Coronary artery (tissue), 2 donors: ENCODE results near the gene FAM118A.
A peak's percentile ranks its signal among the peaks of the same experiment; 100 is the strongest.

Source experiments
- DNase-seq: peaks from one replicate; pipeline ENCODE4 v3.0.0-alpha.2; 2017; ENCODE audit warnings: low spot score
- H3K27ac ChIP-seq, 2 donors: fragments of 200-600 bp; sonication (generic); one replicate each; pipeline ENCODE4 v1.5.1; 2016 to 2019
- H3K4me3 ChIP-seq: fragments of 200-600 bp; sonication (generic); 2 replicates; pipeline ENCODE4 v1.5.1; 2016; ENCODE audit warnings: mild to moderate bottlenecking, moderate library complexity
- TF ChIP-seq, protein P1 (sequence below): fragments of 200-600 bp; sonication (generic); IDR thresholded peaks from one replicate; pipeline ENCODE4 v1.5.1; 2019; ENCODE audit warnings: antibody characterized with exemption

Gene FAM118A

DNA sequence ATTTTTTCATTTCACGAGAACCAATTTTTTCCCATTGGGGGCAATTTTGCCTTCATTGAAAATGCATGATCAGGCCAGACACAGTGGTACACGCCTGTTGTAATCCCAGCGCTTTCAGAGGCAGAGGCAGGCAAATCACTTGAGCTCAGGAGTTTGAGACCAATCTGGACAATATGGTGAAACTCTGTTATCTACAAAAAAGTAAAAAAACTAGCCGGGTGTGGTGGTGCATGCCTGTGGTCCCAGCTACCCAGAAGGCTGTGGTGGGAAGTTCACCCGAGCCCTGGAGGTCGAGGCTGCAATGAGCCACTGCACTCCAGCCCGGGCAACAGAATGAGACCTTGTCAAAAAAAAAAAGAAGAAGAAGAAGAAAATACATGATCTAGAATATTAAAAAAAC, 44.2 kb upstream of the FAM118A start:
- no peak overlapping the region for H3K27ac ChIP-seq
- H3K4me3 ChIP-seq: no peak overlapping the region
- DNase-seq: no peak
- TF ChIP-seq, protein P1, sequence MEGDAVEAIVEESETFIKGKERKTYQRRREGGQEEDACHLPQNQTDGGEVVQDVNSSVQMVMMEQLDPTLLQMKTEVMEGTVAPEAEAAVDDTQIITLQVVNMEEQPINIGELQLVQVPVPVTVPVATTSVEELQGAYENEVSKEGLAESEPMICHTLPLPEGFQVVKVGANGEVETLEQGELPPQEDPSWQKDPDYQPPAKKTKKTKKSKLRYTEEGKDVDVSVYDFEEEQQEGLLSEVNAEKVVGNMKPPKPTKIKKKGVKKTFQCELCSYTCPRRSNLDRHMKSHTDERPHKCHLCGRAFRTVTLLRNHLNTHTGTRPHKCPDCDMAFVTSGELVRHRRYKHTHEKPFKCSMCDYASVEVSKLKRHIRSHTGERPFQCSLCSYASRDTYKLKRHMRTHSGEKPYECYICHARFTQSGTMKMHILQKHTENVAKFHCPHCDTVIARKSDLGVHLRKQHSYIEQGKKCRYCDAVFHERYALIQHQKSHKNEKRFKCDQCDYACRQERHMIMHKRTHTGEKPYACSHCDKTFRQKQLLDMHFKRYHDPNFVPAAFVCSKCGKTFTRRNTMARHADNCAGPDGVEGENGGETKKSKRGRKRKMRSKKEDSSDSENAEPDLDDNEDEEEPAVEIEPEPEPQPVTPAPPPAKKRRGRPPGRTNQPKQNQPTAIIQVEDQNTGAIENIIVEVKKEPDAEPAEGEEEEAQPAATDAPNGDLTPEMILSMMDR: no peak

- no peak for DNase-seq
Observed at GRCh38 chr22:45268167-45268957, 41.4 kb upstream of the FAM118A start.

GRCh38 chr22:45268958-45269844, 40.5 kb upstream of the FAM118A start:
- TF ChIP-seq, protein P1: peak; percentile 87
- Histone ChIP-seq H3K27ac (peak overlapping the region in 1 of 2 donors; percentile 56), H3K4me3 (peak overlapping the region; percentile 68)
- DNase-seq: no peak

More at GRCh38 chr22:45268167-45268957, 41.4 kb upstream of the FAM118A start:
- Histone ChIP-seq H3K4me3 (peak overlapping the region; percentile 68), H3K27ac (no peak overlapping the region)
- TF ChIP-seq, protein P1: no peak

- Histone ChIP-seq H3K27ac (no peak overlapping the region), H3K4me3 (no peak overlapping the region)
- TF ChIP-seq, protein P1: no peak
- DNase-seq: no peak
Observed at GRCh38 chr22:45270095-45271020, 39.4 kb upstream of the FAM118A start.

- no peak for DNase-seq
- TF ChIP-seq, protein P1: no peak
- Histone ChIP-seq H3K4me3 (peak overlapping the region; percentile 24), H3K27ac (peak overlapping the region; percentile 71 to 88)
Observed at GRCh38 chr22:45271667-45272201, 38.0 kb upstream of the FAM118A start.

DNA sequence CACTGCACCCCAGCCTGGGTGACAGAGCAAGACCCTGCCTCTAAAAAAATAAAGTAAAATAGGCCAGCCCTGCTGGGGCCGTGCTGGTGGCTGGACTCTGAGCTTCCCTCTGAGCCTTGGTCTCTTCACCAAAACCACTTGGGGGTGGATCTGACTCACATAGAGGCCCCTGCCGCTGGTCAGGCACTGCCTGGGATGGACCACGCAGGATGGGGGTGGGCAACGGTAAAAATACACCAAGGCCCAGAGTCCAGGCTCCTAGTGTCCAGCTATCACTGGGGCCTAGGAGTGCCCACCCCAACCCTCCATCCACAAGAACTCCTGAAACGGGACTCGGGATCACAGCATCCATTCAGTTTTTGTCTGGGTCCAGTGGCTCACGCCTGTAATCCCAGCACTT, 37.2 kb upstream of the FAM118A start:
- Histone ChIP-seq H3K27ac (peak overlapping the region; percentile 71 to 88), H3K4me3 (no peak overlapping the region)
- no peak for DNase-seq
- TF ChIP-seq, protein P1: no peak
